Type B pancreatic cell (in vitro differentiated cells): Measurements from ENCODE around the gene NLE1. TPM values are rescaled to one million over a fixed set of nuclear protein-coding genes. Genes with fewer than 3 reads are reported as not detected.

Experiments used
- DNase-seq: peaks from one replicate; pipeline ENCODE4 v3.0.0; 2021; ENCODE audit warnings: mixed read lengths; ENCODE audit not compliant: unreplicated experiment; ENCODE audit errors: extremely low spot score
- H3K27ac Mint-ChIP-seq: 2 replicates; pipeline ENCODE4 v1.8.0; 2021; ENCODE audit warnings: mild to moderate bottlenecking, mixed read lengths
- H3K27me3 Mint-ChIP-seq: 2 replicates; pipeline ENCODE4 v1.8.0; 2021; ENCODE audit warnings: mixed read lengths
- H3K36me3 Mint-ChIP-seq: 2 replicates; pipeline ENCODE4 v1.8.0; 2021; ENCODE audit warnings: mixed read lengths
- H3K4me1 Mint-ChIP-seq: one replicate; pipeline ENCODE4 v1.8.0; 2021; ENCODE audit warnings: mixed read lengths; ENCODE audit not compliant: unreplicated experiment
- H3K4me3 Mint-ChIP-seq: 2 replicates; pipeline ENCODE4 v1.8.0; 2021; ENCODE audit warnings: mild to moderate bottlenecking, mixed read lengths
- H3K9me3 Mint-ChIP-seq: 2 replicates; pipeline ENCODE4 v1.8.0; 2021; ENCODE audit warnings: mixed read lengths
- CTCF ChIP-seq: fragments of 200-600 bp; sonication (generic); conservative IDR thresholded peaks from 2 replicates; pipeline ENCODE4 v1.5.0; 2021; ENCODE audit warnings: antibody characterized with exemption, mild to moderate bottlenecking
- total RNA-seq: library from RNA; stranded (reverse); gene quantifications from 2 replicates; pipeline ENCODE4 v1.2.1, GENCODE V29; 2021; ENCODE audit warnings: low replicate concordance

Gene NLE1
- total RNA-seq, 1 donor from 2014 or later: 24.9 TPM

- Mint-ChIP-seq H3K36me3 (no peaks in the 10 kb centered on the region), H3K4me3 (no peak overlapping the region), H3K27ac (no peak overlapping the region), H3K27me3 (peaks cover 6% of the 10 kb centered on the region), H3K4me1 (no peaks in the 10 kb centered on the region), H3K9me3 (no peaks in the 10 kb centered on the region)
- no peak for DNase-seq
- TF ChIP-seq CTCF: no peak
Observed at GRCh38 chr17:35149941-35150340, 7.8 kb upstream of the NLE1 start.

DNA sequence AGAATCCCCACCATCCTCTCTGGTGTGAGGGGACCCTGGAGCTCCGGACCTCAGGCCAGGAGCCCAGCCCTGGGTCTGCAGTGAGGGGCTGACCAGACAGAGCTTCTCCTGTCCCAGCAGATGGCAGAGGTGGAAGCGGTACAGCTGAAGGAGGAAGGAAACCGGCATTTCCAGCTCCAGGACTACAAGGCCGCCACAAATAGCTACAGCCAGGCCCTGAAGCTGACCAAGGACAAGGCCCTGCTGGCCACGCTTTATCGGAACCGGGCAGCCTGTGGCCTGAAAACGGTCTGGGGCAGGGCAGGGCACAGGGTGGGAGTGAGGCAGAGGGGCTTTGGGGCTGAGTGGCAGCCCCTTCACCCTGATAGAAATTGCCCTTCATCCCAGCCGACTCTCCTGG lies 6.0 kb upstream of the NLE1 start:
- no peaks in the 10 kb centered on the region for H3K4me1 Mint-ChIP-seq
- DNase-seq: no peak
- H3K27ac Mint-ChIP-seq: no peak overlapping the region
- H3K4me3 Mint-ChIP-seq: no peak overlapping the region
- TF ChIP-seq CTCF: no peak
- H3K36me3 Mint-ChIP-seq: no peaks in the 10 kb centered on the region
- H3K27me3 Mint-ChIP-seq: peaks cover 6% of the 10 kb centered on the region
- no peaks in the 10 kb centered on the region for H3K9me3 Mint-ChIP-seq

GRCh38 chr17:35147375-35147905 lies 5.3 kb upstream of the NLE1 start, which contains the start of gene UNC45B:
Gene UNC45B, plus strand, starts transcription at chr17:35147817. Its CDS starts 447 bp downstream, at chr17:35148264.
- Mint-ChIP-seq H3K9me3 (no peaks in the 10 kb centered on the region), H3K27me3 (peaks cover 6% of the 10 kb centered on the region), H3K27ac (no peak within 1 kb of the TSS), H3K4me1 (no peaks in the 10 kb centered on the region), H3K36me3 (no peaks in the 10 kb centered on the region), H3K4me3 (no peak within 1 kb of the TSS)
- no peak for TF ChIP-seq CTCF
- no peak for DNase-seq

- no peak overlapping the region for H3K4me3 Mint-ChIP-seq
- no peak overlapping the region for H3K27ac Mint-ChIP-seq
- H3K27me3 Mint-ChIP-seq: peaks cover 6% of the 10 kb centered on the region
- H3K4me1 Mint-ChIP-seq: no peaks in the 10 kb centered on the region
- no peak for TF ChIP-seq CTCF
- H3K9me3 Mint-ChIP-seq: no peaks in the 10 kb centered on the region
- DNase-seq: no peak
- no peaks in the 10 kb centered on the region for H3K36me3 Mint-ChIP-seq
Observed at GRCh38 chr17:35146214-35146833, 4.2 kb upstream of the NLE1 start.

DNA sequence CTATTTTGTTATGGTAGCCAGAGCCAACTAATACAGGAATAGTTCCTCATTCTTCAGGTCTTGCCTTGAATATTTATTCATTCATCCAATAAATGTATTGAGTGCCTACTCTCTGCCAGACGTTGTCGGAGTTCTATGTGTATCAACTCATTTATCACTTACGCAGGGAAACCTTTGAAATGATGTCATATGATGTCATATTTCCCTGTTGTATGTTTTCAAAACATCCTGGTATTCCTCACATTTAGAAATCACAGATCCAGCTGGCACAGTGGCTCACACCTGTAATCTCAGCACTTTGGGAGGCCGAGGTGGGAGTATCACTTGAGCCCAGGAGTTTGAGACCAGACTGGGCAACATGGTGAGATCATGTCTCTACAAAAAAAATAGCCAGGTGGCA lies 2.7 kb upstream of the NLE1 start:
- Mint-ChIP-seq H3K27me3 (peaks cover 6% of the 10 kb centered on the region), H3K9me3 (no peaks in the 10 kb centered on the region), H3K4me3 (no peak overlapping the region), H3K27ac (no peak overlapping the region), H3K36me3 (no peaks in the 10 kb centered on the region), H3K4me1 (peaks cover 3% of the 10 kb centered on the region)
- no peak for DNase-seq
- no peak for TF ChIP-seq CTCF
